Muscle of leg (tissue), 11 donors: ENCODE measurements around the gene STX18. TPM values are rescaled to one million over a fixed set of nuclear protein-coding genes. Genes with fewer than 3 reads are reported as not detected.
"Not testable (repeated sequence)": the region's sequence is repeated elsewhere in the genome, so short reads cannot be mapped to it uniquely, and the experiment has no call there.

Experiments used
- DNase-seq: peaks from one replicate; pipeline ENCODE4 v3.0.0; 2013
- H3K27ac ChIP-seq: one replicate; pipeline ENCODE4 v1.5.1; 2013; ENCODE audit warnings: mild to moderate bottlenecking, low read length, control low read depth
- H3K27me3 ChIP-seq: one replicate; pipeline ENCODE4 v1.6.1; 2013; ENCODE audit warnings: low read length; ENCODE audit not compliant: control insufficient read depth, insufficient read depth
- H3K36me3 ChIP-seq: one replicate; pipeline ENCODE4 v1.6.1; 2013; ENCODE audit warnings: low read length; ENCODE audit not compliant: control insufficient read depth, insufficient read depth
- H3K4me1 ChIP-seq: one replicate; pipeline ENCODE4 v1.6.1; 2013; ENCODE audit warnings: low read length; ENCODE audit not compliant: control insufficient read depth, insufficient read depth
- H3K4me3 ChIP-seq: one replicate; pipeline ENCODE4 v1.5.1; 2013; ENCODE audit warnings: low read length, control low read depth
- H3K9me3 ChIP-seq: replicated peaks from 2 replicates; pipeline ENCODE4 v1.6.1; 2013; ENCODE audit warnings: low read depth, low read length; ENCODE audit not compliant: control insufficient read depth
- WGBS: methylation state at CpG from one replicate; pipeline ENCODE4 v1.1.5; 2013; ENCODE audit warnings: missing lambda C conversion rate; ENCODE audit not compliant: insufficient coverage; 5-methylcytosine and 5-hydroxymethylcytosine counted together
- polyA plus RNA-seq, 8 donors: library from polyadenylated mRNA; unstranded; fragments of 120-200 nt; gene quantifications; one replicate each; pipeline versions ENCODE4 v1.2.1 to v1.2.3, GENCODE V29; 2013; ENCODE audit warnings: inconsistent platforms in 1 of 8, low replicate concordance in 1 of 8; ENCODE audit not compliant: insufficient read length in 8 of 8, insufficient read depth in 1 of 8
- total RNA-seq: library from RNA; stranded (reverse); fragments of 120-200 nt; gene quantifications from one replicate; pipeline ENCODE4 v1.2.4, GENCODE V29; 2013

The STX18 gene
- total and polyA plus RNA-seq, 9 donors = 22.4 to 30.9 (median 26.7) TPM

- Histone ChIP-seq H3K9me3 (no peaks in the 10 kb centered on the region), H3K27me3 (no peaks in the 10 kb centered on the region), H3K36me3 (no peaks in the 10 kb centered on the region), H3K4me3 (no peak overlapping the region), H3K4me1 (no peaks in the 10 kb centered on the region), H3K27ac (no peak overlapping the region)
- no peak for DNase-seq
- no CpG with 5 or more reads among the region's 3 CpGs for whole genome bisulfite sequencing
Observed at GRCh38 chr4:4560136-4560535, 18.3 kb upstream of the STX18 start.

- no peaks in the 10 kb centered on the region for H3K4me1 ChIP-seq
- no peaks in the 10 kb centered on the region for H3K9me3 ChIP-seq
- no peaks in the 10 kb centered on the region for H3K27me3 ChIP-seq
- no peak overlapping the region for H3K4me3 ChIP-seq
- DNase-seq = no peak
- WGBS = 90% methylated on average over 2 of the region's 6 CpGs
- no peak overlapping the region for H3K27ac ChIP-seq
- H3K36me3 ChIP-seq = no peaks in the 10 kb centered on the region
Observed at GRCh38 chr4:4559596-4559995, 17.7 kb upstream of the STX18 start.

GRCh38 chr4:4558881-4559280 is 17.0 kb upstream of the STX18 start:
- Histone ChIP-seq H3K4me3 (no peak overlapping the region), H3K9me3 (no peaks in the 10 kb centered on the region), H3K27me3 (no peaks in the 10 kb centered on the region), H3K4me1 (no peaks in the 10 kb centered on the region), H3K36me3 (no peaks in the 10 kb centered on the region), H3K27ac (no peak overlapping the region)
- no peak for DNase-seq
- 50% methylated on average over 2 of the region's 4 CpGs for WGBS

GRCh38 chr4:4555916-4556315 is 14.1 kb upstream of the STX18 start:
- WGBS = no CpG with 5 or more reads among the region's 4 CpGs
- DNase-seq = no peak
- Histone ChIP-seq H3K27ac (no peak overlapping the region), H3K27me3 (no peaks in the 10 kb centered on the region), H3K4me1 (no peaks in the 10 kb centered on the region), H3K36me3 (peaks cover 4% of the 10 kb centered on the region), H3K4me3 (no peak overlapping the region), H3K9me3 (no peaks in the 10 kb centered on the region)

- Histone ChIP-seq H3K27ac (no peak overlapping the region), H3K27me3 (no peaks in the 10 kb centered on the region)
- no peak for DNase-seq
Observed at GRCh38 chr4:4554234-4554633, 12.4 kb upstream of the STX18 start.

GRCh38 chr4:4552042-4552441 is 10.2 kb upstream of the STX18 start:
- WGBS = 80% methylated on average over 1 of the region's 5 CpGs
- H3K27ac ChIP-seq, H3K4me3 ChIP-seq, H3K27me3 ChIP-seq, H3K4me1 ChIP-seq, DNase-seq, H3K9me3 ChIP-seq: not testable (repeated sequence)
- peaks cover 12% of the 10 kb centered on the region for H3K36me3 ChIP-seq

More at GRCh38 chr4:4554234-4554633, 12.4 kb upstream of the STX18 start:
- WGBS = no CpG with 5 or more reads among the region's 2 CpGs
- Histone ChIP-seq H3K4me3 (no peak overlapping the region), H3K9me3 (no peaks in the 10 kb centered on the region), H3K4me1 (no peaks in the 10 kb centered on the region), H3K36me3 (peaks cover 4% of the 10 kb centered on the region)

GRCh38 chr4:4550161-4550560 is 8.3 kb upstream of the STX18 start:
- H3K4me3 ChIP-seq, H3K4me1 ChIP-seq, H3K27me3 ChIP-seq, H3K27ac ChIP-seq, DNase-seq, H3K9me3 ChIP-seq: not testable (repeated sequence)
- no CpG with 5 or more reads among the region's 4 CpGs for WGBS
- peaks cover 12% of the 10 kb centered on the region for H3K36me3 ChIP-seq

- Histone ChIP-seq H3K27ac (no peak overlapping the region), H3K27me3 (no peaks in the 10 kb centered on the region), H3K9me3 (no peaks in the 10 kb centered on the region), H3K4me3 (no peak overlapping the region), H3K36me3 (peaks cover 14% of the 10 kb centered on the region), H3K4me1 (no peaks in the 10 kb centered on the region)
- no CpG with 5 or more reads among the region's 1 CpG for WGBS
- no peak for DNase-seq
Observed at GRCh38 chr4:4549534-4549933, 7.7 kb upstream of the STX18 start.

GRCh38 chr4:4542774-4543485 is 1.1 kb upstream of the STX18 start:
- Histone ChIP-seq H3K9me3 (no peaks in the 10 kb centered on the region), H3K27me3 (no peaks in the 10 kb centered on the region), H3K4me3 (peak overlapping the region; percentile 98), H3K27ac (no peak overlapping the region), H3K36me3 (peaks cover 7% of the 10 kb centered on the region), H3K4me1 (peaks cover 13% of the 10 kb centered on the region)
- DNase-seq = peak; percentile 8
- WGBS = 0% methylated on average over 2 of the region's 12 CpGs

GRCh38 chr4:4541040-4541631 is 712 bp downstream of the STX18 start:
- WGBS = 8% methylated on average over 10 of the region's 10 CpGs

More at GRCh38 chr4:4541040-4541631, 712 bp downstream of the STX18 start:
- peaks cover 2% of the 10 kb centered on the region for H3K36me3 ChIP-seq
- DNase-seq = peak; percentile 46
- H3K9me3 ChIP-seq = no peaks in the 10 kb centered on the region
- H3K4me3 ChIP-seq = peak overlapping the region; percentile 98
- H3K27me3 ChIP-seq = no peaks in the 10 kb centered on the region
- H3K27ac ChIP-seq = peak overlapping the region; percentile 84
- H3K4me1 ChIP-seq = peaks cover 13% of the 10 kb centered on the region
